Measurements from ENCODE around the gene DNAI1. TPM values are rescaled to one million over a fixed set of nuclear protein-coding genes. Genes with fewer than 3 reads are reported as not detected.

The DNAI1 gene
- total RNA-seq, 1 experiment from 2014 or later: 1.1 TPM

- DNase-seq (ENCODE audit: low read depth, low spot score) (no peak), ATAC-seq (peak; percentile 44)
- Histone ChIP-seq H3K9ac (ENCODE audit: low read length) (no peak overlapping the region), H3K36me3 (ENCODE audit: control insufficient read depth in 1 of 2, insufficient read depth in 2 of 2, low read length in 2 of 2) (no peaks in the 10 kb centered on the region), H3K27ac (ENCODE audit: low read depth, low read length) (no peak overlapping the region), H3K4me3 (replicated peaks in 1 of 2; ENCODE audit: low read depth in 1 of 2, low read length in 2 of 2) (no peak overlapping the region), H3K79me2 (ENCODE audit: insufficient read depth, low read length) (no peaks in the 10 kb centered on the region), H4K20me1 (ENCODE audit: insufficient read depth) (no peaks in the 10 kb centered on the region), H3K9me3 (ENCODE audit: control insufficient read depth in 1 of 2, insufficient read depth in 1 of 2, low read depth in 1 of 2, low read length in 2 of 2) (no peaks in the 10 kb centered on the region), H3K4me1 (ENCODE audit: control insufficient read depth in 1 of 2, insufficient read depth in 2 of 2, low read length in 2 of 2) (no peaks in the 10 kb centered on the region), H3K4me2 (ENCODE audit: low read length) (no peak overlapping the region), H3K27me3 (ENCODE audit: insufficient read depth, low read length) (no peaks in the 10 kb centered on the region), H3K9me2 (ENCODE audit: insufficient read depth) (no peaks in the 10 kb centered on the region), H2AFZ (ENCODE audit: low read depth, low read length, poor library complexity, severe bottlenecking) (no peak overlapping the region)
- intact Hi-C loops (cut with micrococcal nuclease): no loop called here
- RAD21 ChIA-PET (ENCODE audit: low non-redundant PET in 1 of 2, low total read pairs in 2 of 2, uncharacterized antibody in 2 of 2, unreplicated experiment in 2 of 2): no interaction called here
- BruUV-seq (replicated peaks): no TSS peak
- TF ChIP-seq FOSL1 (IDR thresholded peaks at IDR 0.05; ENCODE audit: low read depth): no peak
- TF ChIP-seq EGR1 (IDR thresholded peaks at IDR 0.05; ENCODE audit: low read depth): no peak
- TF ChIP-seq ZNF274 (IDR thresholded peaks at IDR 0.05; ENCODE audit: low read depth, low read length): no peak
- TF ChIP-seq ZBTB33 (IDR thresholded peaks at IDR 0.05; ENCODE audit: extremely low read depth, insufficient replicate concordance, low read length): no peak
- no peak for TF ChIP-seq ZFX (IDR thresholded peaks at IDR 0.05)
- TF ChIP-seq SRF (IDR thresholded peaks at IDR 0.05; ENCODE audit: low read depth): no peak
- no peak for TF ChIP-seq MAX (IDR thresholded peaks at IDR 0.05)
- TF ChIP-seq ATF3 (IDR thresholded peaks at IDR 0.05): no peak
- no peak for TF ChIP-seq POLR2A (IDR thresholded peaks at IDR 0.05; ENCODE audit: borderline replicate concordance, extremely low read depth, insufficient read depth, insufficient read length)
- TF ChIP-seq RAD21 (IDR thresholded peaks at IDR 0.05; ENCODE audit: low read depth): no peak
- no peak for TF ChIP-seq ELF1 (IDR thresholded peaks at IDR 0.05; ENCODE audit: borderline replicate concordance, low read depth)
- CTCF ChIA-PET: no interaction called here
- POLR2A ChIA-PET: interaction anchor here (0.5 kb wide), 1 partner anchor 780 kb away, joined by 5 read pairs; no protein-coding TSS in a partner anchor
Measured at GRCh38 chr9:34559624-34560455, 101.2 kb downstream of the DNAI1 start.
